Transverse colon (tissue), 3 donors: ENCODE measurements around the gene GGA1.

Source experiments
- CTCF ChIP-seq, 5 experiments: fragments of 200-600 bp in 3 of 5; fragments of 450-650 bp in 2 of 5; sonication (generic) in 3 of 5; IDR thresholded peaks; 1 replicate in 2 of 5; 2 replicates in 3 of 5; pipeline ENCODE4 v1.5.1; 2016 to 2017; ENCODE audit warnings: antibody characterized with exemption in 5 of 5, inconsistent platforms in 3 of 5, mild to moderate bottlenecking in 2 of 5, moderate library complexity in 1 of 5
- EP300 ChIP-seq: sonication (generic); formaldehyde crosslinking; IDR thresholded peaks from one replicate; pipeline ENCODE4 v1.6.1; 2017; ENCODE audit warnings: antibody characterized with exemption, low read depth
- POLR2A ChIP-seq: fragments of 450-650 bp; IDR thresholded peaks from one replicate; pipeline ENCODE4 v1.6.1; 2016; ENCODE audit warnings: antibody characterized with exemption, mild to moderate bottlenecking, moderate library complexity

DNA sequence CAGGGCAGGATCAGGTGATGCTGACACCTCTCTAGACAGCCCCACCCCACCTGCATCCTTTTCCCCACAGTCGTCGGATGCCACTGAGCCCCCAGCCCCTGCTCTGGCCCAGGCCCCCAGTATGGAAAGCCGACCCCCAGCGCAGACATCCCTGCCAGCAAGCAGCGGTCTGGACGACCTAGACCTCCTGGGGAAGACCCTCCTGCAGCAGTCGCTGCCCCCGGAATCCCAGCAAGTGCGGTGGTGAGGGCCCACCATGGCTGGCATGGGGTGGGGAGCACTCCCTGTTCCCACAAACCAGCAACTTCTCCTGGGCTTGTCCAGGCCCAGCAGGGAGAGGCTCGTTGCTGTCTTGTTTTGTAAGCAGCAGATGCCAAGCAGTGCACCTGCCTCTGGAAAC lies 21.3 kb downstream of the GGA1 start:
- TF ChIP-seq CTCF (IDR thresholded peaks at IDR 0.05), result no peak
- no peak for TF ChIP-seq POLR2A
- no peak for TF ChIP-seq EP300
